Hepatocyte (in vitro differentiated cells): ENCODE data around the gene UGT1A1.

ENCODE experiments used
- EZH2 ChIP-seq: fragments of 200-600 bp; sonication (generic); IDR thresholded peaks from 2 replicates; pipeline ENCODE4 v1.6.1; 2016; ENCODE audit warnings: antibody characterized with exemption, mild to moderate bottlenecking, borderline replicate concordance
- EZH2phosphoT487 ChIP-seq: fragments of 200-600 bp; sonication (generic); IDR thresholded peaks from one replicate; pipeline ENCODE4 v1.6.1; 2018; ENCODE audit warnings: antibody characterized with exemption, mild to moderate bottlenecking, low read depth, moderate library complexity; ENCODE audit not compliant: unreplicated experiment, severe bottlenecking
- TF ChIP-seq, protein P1 (sequence below): fragments of 200-600 bp; sonication (generic); IDR thresholded peaks from 2 replicates; pipeline ENCODE4 v1.5.1; 2016; ENCODE audit warnings: antibody characterized with exemption, mild to moderate bottlenecking; ENCODE audit not compliant: poor library complexity

DNA sequence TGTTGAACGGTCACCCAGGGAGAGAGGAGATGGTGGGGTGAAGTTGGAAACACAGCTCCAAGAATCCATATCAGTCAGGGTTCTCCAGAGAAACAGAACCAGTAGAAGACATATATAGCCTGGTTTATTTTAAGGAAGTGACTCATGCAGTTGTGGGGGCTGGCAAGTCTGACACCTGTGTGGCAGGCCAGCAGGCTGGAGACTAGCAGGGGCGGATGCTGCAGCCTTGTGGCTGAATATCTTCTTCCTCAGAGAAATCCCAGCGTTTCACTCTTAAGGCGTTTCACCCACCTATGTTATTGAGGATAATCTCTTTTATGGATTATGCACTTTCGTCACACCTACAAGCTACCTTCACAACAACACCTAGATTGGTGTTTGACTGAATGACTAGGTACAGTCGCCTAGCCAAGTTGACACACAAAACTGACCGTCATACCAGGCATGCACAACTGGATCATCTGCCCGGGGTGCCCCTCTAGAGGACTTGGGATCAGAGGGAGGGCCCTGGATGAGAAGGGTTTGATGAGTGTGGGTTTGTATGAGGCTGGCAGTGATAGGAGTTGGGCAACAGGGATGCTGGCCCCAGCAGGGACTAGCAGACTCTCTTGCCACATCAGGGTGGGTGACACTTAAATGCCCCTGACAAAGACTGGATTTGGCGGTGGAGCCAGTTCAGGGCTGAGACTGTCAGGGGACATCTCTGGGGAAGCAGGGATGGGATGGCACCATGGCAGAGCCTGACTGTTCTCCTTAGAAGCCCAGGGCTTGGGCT is 41.5 kb downstream of the UGT1A1 start:
- TF ChIP-seq, protein P1, sequence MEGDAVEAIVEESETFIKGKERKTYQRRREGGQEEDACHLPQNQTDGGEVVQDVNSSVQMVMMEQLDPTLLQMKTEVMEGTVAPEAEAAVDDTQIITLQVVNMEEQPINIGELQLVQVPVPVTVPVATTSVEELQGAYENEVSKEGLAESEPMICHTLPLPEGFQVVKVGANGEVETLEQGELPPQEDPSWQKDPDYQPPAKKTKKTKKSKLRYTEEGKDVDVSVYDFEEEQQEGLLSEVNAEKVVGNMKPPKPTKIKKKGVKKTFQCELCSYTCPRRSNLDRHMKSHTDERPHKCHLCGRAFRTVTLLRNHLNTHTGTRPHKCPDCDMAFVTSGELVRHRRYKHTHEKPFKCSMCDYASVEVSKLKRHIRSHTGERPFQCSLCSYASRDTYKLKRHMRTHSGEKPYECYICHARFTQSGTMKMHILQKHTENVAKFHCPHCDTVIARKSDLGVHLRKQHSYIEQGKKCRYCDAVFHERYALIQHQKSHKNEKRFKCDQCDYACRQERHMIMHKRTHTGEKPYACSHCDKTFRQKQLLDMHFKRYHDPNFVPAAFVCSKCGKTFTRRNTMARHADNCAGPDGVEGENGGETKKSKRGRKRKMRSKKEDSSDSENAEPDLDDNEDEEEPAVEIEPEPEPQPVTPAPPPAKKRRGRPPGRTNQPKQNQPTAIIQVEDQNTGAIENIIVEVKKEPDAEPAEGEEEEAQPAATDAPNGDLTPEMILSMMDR, result no peak
- TF ChIP-seq EZH2phosphoT487, result no peak
- no peak for TF ChIP-seq EZH2
